Measurements from ENCODE around the gene TMEM87B. TPM values are rescaled to one million over a fixed set of nuclear protein-coding genes. Genes with fewer than 3 reads are reported as not detected.

TMEM87B gene
- total and polyA plus RNA-seq, 8 donors, result 24.6 to 36.8 (median 28.4) TPM

- H3K36me3 ChIP-seq, result peaks cover 0 to 63% of the 10 kb centered on the region in 2 donors
- DNase-seq, result no peak
Measured at GRCh38 chr2:112073875-112074274, 18.8 kb downstream of the TMEM87B start.

GRCh38 chr2:112074506-112074905 is 19.4 kb downstream of the TMEM87B start:
- Histone ChIP-seq H3K4me3 (no peak overlapping the region), H3K27ac (peak overlapping the region in 1 of 2 donors; percentile 13), H3K9me3 (no peaks in the 10 kb centered on the region), H3K27me3 (no peaks in the 10 kb centered on the region), H3K36me3 (peaks cover 0 to 63% of the 10 kb centered on the region in 2 donors), H3K4me1 (peaks cover 5 to 32% of the 10 kb centered on the region in 2 donors)
- intact Hi-C loops (cut with DNase I), result no loop called here
- no peak for TF ChIP-seq CTCF (IDR thresholded peaks at IDR 0.05)
- ATAC-seq (no peak), DNase-seq (no peak)

More at GRCh38 chr2:112073875-112074274, 18.8 kb downstream of the TMEM87B start:
- intact Hi-C loops (cut with DNase I), result no loop called here
- peaks cover 5 to 32% of the 10 kb centered on the region in 2 donors for H3K4me1 ChIP-seq
- no peak for TF ChIP-seq CTCF (IDR thresholded peaks at IDR 0.05)
- no peaks in the 10 kb centered on the region for H3K9me3 ChIP-seq
- H3K27me3 ChIP-seq, result no peaks in the 10 kb centered on the region
- ATAC-seq, result no peak
- H3K27ac ChIP-seq, result peak overlapping the region in 1 of 2 donors; percentile 13
- no peak overlapping the region for H3K4me3 ChIP-seq

GRCh38 chr2:112075490-112076260 is 20.6 kb downstream of the TMEM87B start:
- DNase-seq (no peak), ATAC-seq (peak; percentile 29)
- peak overlapping the region; percentile 1 to 60 for H3K27ac ChIP-seq
- no peak overlapping the region for H3K4me3 ChIP-seq
- peaks cover 0 to 59% of the 10 kb centered on the region in 2 donors for H3K36me3 ChIP-seq
- intact Hi-C loops (cut with DNase I), result no loop called here
- H3K4me1 ChIP-seq, result peaks cover 5 to 32% of the 10 kb centered on the region in 2 donors
- H3K9me3 ChIP-seq, result no peaks in the 10 kb centered on the region
- TF ChIP-seq CTCF (IDR thresholded peaks at IDR 0.05), result no peak
- H3K27me3 ChIP-seq, result no peaks in the 10 kb centered on the region

GRCh38 chr2:112077814-112078213 is 22.7 kb downstream of the TMEM87B start:
- intact Hi-C loops (cut with DNase I), result no loop called here
- Histone ChIP-seq H3K27ac (no peak overlapping the region), H3K27me3 (no peaks in the 10 kb centered on the region), H3K9me3 (no peaks in the 10 kb centered on the region), H3K4me1 (peaks cover 5 to 29% of the 10 kb centered on the region in 2 donors), H3K36me3 (peaks cover 0 to 70% of the 10 kb centered on the region in 2 donors), H3K4me3 (no peak overlapping the region)
- DNase-seq, result no peak
- no peak for TF ChIP-seq CTCF (IDR thresholded peaks at IDR 0.05)
- ATAC-seq, result no peak

- intact Hi-C loops (cut with DNase I), result no loop called here
- Histone ChIP-seq H3K36me3 (peaks cover 0 to 87% of the 10 kb centered on the region in 2 donors), H3K4me1 (peaks cover 0 to 3% of the 10 kb centered on the region in 2 donors), H3K27me3 (no peaks in the 10 kb centered on the region), H3K9me3 (no peaks in the 10 kb centered on the region), H3K27ac (peak overlapping the region in 1 of 2 donors; percentile 5), H3K4me3 (no peak overlapping the region)
- no peak for TF ChIP-seq CTCF (IDR thresholded peaks at IDR 0.05)
- ATAC-seq (peak; percentile 23), DNase-seq (peak in 2 of 4 donors; percentile 10 to 19)
Measured at GRCh38 chr2:112081262-112081661, 26.2 kb downstream of the TMEM87B start.

All from left lung (tissue), 10 donors.